Measurements from ENCODE around the gene LRRC4C.
"Not testable (repeated sequence)": the region's sequence is repeated elsewhere in the genome, so short reads cannot be mapped to it uniquely, and the experiment has no call there.

Gene LRRC4C

DNA sequence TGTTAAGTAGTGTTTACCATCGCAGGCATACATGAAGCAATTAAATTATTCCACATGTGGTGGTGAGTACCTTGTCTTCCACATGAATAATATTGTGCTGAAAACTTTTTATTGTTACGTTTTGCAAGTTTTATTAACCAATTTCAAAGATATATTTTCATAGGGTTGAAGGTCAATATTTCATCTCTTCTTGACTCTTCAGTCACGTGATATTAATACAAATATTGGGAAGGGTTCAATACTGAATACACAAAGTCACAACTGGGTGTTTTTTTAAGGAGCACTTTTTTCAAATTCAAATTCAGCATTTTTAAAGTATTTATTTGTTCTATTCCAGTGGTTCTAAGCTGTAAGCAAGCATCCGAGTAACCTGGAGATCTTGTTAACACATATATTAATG lies 348.9 kb downstream of the LRRC4C start:
- no peak for DNase-seq

DNA sequence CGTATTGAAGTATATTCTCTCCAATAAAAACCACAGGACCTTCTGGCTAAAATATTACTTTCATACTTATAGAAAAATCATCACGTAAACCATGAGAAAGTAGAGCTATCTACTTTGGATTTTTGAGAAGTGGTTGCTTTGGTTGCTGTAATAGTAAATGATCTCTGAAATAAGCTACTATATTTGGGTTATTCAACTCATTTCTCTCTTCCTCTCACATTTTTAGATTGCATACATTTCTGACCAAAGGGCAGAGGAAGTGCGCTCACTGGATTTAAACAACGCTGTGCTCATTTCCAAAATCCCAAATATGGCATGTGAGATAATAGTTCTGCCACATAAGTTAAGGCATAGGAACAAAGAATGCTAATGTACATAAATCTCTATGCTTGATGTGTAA lies 357.0 kb downstream of the LRRC4C start:
- DNase-seq, result no peak

DNA sequence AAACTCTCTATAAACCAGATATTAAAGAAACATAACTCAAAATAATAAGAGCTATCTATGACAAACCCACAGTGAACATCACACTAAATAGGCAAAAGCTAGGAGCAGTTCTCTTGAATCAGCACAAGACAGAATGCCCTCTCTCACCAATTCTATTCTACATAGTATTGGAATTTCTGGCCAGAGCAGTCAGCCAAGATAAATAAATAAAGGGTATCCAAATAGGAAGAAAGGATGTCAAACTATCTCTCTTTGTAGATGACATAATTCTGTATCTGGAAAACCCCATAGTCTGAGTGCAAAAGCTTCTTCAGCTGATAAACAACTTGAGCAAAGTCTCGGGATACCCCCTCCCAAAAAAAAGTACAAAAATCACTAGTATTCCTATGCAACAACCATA lies 359.8 kb downstream of the LRRC4C start:
- no peak for DNase-seq

DNA sequence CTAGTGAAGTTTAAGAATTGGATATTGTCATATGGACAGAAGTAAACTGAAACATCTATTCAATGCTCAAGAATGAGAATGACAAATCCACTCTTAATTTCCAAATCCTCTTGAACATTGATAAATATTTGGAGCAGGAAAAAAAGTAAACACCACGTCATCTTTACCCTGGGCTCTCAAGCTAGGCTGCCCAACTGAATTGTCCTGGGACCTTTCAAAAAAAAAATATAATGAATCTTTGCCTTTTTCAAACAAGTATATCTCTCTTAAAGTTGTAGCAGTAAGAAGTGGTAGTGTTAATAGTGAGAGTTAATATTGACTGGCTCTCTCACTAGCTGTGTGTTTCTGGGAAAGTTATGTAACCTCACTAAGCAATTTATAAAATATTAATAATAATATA lies 374.3 kb downstream of the LRRC4C start:
- DNase-seq, result no peak

DNA sequence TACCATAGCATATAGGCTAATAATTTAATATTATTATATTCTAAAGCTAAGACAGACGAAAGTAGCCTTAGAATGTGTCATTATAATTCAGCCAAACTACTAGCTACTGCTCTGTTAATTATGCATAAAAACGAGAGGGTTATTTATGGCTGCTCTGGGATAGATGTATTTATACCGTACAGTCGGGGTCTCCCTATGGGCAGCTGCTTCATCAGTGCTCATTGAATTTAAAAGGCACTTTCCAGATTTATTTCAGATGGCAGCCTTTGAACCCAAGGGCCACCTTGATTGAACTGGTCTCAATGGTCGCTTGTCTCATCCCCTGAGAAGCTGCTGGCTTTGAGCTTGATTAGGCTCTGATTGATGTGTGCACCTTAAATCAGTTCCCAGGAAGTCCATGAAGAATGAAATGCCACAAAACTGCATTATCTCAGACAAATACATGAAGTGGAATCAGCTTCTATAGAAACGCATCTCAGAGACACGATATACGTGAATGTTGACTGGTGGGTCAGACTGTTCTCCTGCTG lies 377.6 kb downstream of the LRRC4C start:
- no peak for DNase-seq

DNA sequence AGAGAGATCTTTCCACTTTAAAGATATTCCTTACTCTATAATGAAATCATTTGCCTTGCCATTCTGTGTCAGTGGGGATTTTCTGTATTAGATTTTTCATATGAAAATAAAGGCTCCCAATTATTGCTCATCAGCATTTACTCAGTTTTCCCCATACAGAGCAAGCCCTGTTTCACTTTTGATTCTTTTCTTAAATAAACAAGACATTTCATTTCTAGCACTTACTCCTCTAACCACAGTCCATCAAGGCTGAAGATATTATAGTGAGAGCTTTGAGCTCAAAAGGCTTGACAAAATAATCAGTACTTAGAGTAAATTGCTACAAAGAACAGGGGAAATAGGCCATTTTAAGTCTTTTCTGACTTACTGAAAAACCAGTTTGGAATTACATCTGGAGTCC lies 385.1 kb downstream of the LRRC4C start:
- no peak for DNase-seq

DNA sequence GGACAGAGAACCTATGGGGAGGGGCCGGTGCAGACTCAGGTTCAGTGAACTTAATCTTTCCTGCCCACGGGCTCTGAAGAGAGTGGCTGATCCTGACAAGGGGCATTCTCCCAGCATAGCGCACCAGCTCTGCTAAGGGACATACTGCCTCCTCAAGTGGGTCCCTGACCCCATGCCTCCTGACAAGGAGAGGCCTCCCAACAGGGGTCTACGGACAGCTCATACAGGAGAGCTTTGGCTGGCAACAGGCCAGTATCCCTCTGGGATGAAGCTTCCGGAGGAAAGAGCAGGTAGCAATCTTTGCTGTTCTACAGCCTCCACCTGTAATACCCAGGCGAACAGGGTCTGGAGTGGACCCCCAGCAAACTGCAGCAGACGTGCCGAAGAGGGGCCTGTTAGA lies 394.0 kb downstream of the LRRC4C start:
- no peak for DNase-seq

DNA sequence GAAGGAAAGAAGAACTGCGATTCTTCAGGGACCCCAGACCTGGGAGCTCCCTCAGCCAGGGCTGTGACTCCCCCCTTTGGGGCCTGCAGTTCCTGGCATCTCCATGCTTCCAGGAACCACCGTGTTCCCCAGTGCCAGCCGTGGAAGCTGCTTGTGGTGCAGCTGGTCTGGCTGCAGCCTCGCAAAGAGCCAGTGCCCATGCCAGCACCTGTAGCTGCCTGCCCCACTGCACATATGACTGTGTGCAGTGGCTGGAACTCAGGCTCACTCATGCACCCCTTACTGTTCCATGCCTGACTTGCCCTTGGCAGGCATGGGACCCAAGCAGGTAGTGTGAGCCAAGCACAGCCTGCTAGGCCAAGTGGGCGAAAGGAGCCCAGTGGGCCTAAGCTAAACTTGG lies 401.3 kb downstream of the LRRC4C start:
- no peak for DNase-seq

DNA sequence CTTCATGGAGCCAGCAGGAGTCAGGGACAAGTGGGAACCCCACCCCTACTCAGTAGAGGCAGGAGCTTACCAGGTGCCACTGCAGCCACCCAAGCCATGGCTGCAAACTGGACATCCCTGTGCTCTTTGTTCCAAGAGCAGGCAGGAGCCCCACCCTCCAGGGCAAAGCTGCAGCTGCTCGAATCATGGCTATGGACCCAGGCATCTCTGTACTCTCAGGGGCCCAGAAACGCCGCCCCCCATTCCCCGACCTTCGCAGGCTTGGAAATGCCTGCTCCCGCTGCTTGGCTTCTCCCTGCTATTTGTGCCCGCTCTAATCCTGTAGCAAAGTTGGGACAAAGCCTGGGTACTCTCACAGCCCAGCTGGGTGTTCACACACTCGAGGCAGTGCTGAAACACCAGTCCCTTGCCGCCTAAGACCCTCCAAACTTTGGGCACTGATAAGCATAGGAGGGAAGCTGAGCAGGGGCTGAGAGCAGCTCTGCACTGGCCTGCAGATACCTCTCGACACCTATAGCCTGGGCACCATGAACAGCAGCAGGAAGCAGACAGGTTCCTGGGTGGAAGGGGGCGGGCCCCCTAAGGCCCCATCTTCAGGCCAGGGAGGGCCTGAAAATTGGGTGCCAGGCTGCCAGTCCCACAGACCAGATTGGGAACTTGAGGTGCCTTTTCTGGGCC lies 402.4 kb downstream of the LRRC4C start:
- no peak for DNase-seq

DNA sequence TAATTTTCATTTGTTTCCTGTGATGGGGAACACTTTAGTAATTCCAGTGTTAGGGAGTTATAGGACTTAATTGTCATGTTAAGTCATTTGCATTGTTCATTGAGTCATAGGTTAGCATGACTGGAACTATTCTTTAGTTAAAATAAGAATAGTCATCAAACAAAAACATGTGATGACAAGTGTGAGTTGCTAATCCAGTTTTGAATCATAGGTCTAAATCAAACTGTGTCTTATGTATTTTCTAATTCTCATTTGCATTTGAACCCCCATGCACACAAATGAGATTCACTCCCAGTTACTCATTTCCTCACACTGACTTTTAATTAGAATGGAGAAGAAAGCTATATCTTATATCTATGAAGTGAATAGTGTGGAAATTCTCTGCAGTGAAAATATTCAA lies 405.6 kb downstream of the LRRC4C start:
- no peak for DNase-seq

DNA sequence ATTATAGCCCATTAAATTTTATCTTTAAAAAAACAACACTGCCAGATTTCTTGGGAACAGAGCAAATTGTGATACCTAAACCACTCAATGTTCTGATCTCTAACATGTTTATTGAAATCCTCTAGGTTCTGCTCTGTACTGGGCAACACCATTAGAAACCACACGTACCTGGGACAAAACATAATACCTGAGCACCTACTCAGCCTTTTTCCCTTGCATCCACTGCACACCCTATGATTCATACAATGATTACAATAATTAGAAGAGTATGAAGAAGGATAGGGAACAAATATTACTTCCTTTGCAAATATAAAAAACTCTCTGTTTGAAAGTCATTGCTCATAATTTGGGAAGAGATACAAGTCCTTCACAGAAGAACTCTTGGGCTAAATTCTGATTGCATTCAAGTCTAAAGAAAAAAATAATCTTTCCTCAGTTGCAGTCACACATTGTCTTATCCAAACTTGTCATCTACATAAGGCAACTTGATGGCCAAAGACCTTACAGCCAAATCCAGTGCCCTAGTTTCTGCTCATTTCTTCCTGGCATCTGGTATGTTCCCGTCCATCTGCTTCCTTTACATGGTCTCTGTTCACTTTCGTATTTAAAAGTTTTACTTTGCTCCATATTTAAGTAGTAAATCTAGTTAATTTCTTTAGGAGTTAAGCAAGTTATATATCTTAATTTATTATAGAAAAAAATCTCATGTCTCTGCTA lies 407.4 kb downstream of the LRRC4C start:
- no peak for DNase-seq

DNA sequence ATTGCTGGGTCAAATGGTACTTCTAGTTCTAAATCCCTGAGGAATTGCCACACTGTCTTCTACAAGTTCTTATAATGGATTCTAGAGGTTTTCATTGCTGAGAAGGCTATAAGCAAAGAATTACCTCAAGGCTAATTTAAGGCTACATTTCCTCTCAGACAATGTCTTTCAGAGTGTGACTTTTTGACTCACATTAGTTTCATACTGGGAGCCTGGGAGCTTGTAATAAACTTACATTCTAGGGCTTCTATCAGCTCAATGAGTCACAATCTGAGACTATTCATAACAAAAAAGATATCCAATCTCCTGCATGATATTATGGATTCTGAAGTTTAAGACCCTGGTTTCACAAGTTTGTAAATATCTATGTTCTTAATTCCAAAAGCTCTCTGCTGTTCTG lies 408.7 kb downstream of the LRRC4C start:
- no peak for DNase-seq

DNA sequence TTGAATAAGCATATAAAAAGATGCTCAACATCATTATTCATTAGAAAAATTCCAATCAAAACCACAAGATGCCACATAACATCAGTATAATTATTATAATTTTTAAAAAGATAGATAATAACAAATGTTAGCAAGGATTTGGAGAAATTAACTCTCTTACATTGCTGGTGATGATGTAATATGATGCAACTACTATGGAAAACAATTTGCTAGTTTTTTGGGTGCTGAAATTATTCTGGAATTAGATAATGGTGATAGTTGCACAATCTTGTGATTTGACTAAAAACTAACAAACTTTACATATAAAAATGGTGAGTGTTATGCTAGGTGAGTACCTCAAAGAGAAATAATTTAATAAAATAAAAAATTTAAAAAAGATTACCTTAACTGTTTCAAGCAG lies 412.2 kb downstream of the LRRC4C start:
- no peak for DNase-seq

DNA sequence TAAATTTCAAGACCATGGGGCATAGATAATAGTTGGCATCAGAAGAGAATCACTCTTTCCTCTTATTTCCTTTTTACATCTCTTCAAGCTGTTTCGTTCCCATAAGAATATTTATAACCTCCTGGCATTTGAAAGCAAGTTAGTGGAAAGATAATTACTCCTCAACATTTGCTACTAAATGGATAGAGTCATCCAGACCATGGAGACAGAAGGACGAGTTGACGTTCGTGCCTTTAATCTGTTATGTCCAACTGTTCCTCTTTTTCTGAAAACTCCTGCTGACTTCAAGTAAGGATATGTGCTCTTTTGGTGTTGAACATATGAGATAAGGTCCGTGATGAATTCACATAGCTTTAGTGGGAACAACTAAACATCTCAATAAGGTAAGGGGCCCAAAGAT lies 414.2 kb downstream of the LRRC4C start:
- DNase-seq, result no peak

DNA sequence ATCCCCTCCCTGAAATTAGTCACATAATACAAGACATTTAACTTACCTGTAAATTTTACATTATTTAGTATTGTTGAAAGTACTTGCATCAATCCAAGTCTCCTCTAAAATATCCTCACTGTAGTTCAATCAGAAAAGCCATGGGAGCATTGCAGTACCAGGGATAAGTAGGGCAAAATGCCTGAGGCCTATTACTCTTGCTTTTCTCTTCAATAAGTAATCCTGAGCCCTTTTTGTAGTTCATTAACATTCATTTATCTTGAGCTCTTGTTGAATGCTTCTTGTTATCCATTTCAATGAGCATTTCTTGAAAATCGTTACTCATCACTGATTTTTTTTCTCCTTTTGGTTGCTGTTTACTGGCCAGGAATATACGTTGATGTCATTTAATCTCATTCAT lies 414.7 kb downstream of the LRRC4C start:
- no peak for DNase-seq

DNA sequence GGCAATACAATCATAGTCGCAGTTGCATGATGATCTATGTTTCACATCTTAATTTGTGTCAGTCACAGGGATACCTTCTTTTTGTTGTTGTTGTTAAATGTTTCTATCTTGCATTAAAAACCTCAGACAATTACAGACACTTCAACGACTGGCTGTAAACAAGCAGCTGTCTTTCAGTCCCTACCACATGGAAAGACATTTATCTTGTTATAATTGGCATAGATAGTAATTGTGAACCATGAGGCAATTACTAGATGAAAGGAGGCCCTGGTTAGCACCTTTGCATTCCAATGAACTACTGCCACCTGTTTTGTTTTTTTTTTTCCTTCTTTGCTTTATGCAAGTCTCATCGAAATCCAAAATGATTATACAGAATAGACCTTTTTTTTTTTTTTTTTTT lies 416.8 kb downstream of the LRRC4C start:
- no peak for DNase-seq

DNA sequence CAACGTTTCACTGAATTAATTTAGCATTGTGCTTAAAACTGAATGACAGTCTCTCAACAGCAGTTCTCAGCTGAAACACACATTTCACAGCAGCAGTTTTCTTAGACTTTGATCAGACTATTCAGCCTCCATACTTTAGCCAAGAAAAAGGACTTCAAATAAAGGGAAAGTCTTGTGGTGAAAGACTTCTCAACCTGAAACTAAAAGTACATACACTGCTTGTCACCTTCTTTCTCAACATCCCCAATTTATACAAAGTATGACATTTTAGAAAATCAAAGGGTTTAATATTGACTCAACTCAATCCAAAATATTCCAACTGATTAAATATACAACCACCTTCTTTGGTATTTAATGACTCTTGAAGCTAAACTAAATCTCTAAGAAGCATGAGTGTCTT lies 419.0 kb downstream of the LRRC4C start:
- DNase-seq, result no peak

DNA sequence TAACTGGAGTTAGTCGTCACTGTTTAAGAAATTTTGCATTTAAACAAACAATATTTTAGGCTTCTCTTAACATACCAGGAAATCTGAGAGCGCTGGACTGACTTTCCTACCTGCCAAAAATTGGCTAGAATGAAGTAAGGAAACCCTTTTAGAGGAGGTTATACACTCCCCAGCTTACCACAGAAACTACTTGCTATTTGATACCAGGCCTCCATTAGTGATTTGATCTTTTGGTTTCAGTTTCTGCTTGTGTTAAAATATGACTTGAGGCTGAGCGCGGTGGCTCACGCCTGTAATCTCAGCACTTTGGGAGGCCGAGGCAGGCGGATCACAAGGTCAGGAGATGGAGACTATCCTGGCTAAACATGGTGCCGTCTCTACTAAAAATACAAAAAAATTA lies 419.9 kb downstream of the LRRC4C start:
- no peak for DNase-seq

DNA sequence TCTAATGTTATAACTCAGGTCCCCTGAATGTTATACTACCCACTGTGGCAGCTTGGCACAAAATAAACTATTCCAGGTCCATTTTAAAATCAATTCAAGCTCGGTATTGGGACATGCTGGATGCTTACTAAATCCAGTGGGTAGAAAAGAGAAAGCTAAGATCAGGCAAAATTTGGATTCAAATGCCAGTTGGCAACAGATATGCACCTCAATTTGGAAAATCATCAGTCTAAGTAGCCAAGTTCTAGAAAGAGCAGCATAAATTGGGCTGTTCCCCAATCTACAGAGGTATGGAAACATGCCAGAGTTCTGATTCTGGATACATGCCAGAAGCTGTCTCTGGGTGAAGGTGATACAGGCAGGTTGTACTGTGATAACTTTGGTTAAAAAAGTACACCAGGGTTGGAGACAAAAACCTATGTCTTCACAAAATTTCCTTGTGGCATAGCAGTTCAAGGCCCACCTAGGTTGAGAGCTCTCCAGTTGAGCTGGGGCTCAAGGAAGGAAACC lies 427.8 kb downstream of the LRRC4C start:
- DNase-seq, result no peak

DNA sequence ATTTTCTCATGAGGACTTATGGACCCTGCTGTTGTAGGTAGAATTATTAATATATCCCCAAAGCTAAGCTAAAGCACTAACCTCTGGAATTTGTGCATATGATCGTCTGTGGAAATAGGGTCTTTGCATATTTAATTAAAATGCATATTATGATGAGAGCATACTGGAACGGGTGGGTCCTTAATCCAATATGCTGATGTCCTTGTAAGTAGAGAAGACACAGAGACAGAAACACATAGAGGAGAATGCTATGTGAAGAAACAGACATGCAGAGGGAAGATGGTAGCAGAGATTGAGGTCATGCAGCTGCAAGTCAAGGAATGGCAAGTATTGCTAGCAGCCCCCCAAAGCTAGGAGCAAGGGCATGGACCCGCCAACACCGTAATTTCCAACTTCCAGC lies 439.2 kb downstream of the LRRC4C start:
- no peak for DNase-seq

DNA sequence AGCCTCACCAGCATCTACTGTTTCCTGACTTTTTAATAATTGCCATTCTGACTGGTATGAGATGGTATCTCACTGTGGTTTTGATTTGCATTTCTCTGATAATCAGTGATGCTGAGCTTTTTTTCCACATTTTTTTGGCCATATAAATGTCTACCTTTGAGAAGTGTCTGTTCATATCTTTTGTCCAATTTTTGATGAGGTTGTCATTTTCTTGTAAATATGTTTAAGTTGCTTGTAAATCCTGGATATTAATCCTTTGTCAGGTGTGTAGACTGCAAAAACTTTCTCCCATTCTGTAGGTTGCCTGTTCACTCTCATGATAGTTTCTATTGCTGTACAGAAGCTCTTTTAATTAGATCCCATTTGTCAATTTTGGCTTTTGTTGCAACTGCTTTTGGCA lies 439.8 kb downstream of the LRRC4C start:
- DNase-seq, result not testable (repeated sequence)

DNA sequence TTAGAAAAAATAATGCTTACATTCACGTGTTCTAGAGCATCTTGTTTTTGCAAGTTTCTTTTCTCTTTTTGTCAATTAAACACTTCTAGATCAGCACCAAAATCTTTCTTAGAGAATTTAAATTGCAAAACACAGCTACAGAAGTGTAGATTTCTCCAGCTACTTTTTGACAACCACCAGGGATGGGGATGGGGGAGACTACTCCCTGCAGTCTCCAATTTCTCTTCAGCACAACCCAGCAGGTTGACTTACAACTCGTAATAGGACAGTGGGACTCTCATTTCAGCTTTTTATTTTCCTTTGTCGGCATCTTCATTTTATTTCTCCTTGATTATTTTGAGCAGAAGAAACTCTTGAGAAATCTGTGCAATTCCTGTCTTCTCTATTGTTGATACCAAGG lies 441.2 kb downstream of the LRRC4C start:
- no peak for DNase-seq

DNA sequence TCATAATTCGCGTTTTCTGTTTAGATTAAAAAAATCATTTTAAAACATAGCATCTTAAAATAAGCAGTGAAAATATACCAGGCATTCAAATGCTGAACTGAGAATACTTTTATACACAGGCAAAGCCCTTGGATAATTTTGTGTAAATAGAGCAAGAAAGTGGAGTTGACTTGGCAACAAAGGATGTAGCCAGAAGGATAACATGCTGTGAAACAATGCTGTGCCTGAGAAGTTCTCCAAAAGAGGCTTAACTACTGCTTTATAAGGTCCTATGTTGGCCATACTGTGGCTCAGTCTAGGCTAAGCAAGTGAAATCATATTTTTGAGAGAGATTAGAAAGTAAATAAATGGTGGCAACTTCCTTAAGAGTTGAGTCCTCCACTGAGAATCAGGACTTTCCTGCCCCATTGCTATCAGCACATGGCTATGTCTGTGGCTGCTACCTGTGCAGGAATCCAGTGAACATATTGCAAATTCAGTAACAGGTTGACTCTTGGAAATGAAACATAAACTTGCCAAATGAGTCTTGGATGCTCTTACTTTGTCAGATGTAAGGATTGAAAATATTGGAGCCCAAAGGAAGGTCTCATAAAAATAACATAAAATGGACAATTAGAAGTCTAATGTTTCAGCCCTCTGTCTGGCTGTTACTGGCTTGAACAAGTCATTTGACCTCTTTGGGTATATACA lies 448.9 kb downstream of the LRRC4C start:
- no peak for DNase-seq

DNA sequence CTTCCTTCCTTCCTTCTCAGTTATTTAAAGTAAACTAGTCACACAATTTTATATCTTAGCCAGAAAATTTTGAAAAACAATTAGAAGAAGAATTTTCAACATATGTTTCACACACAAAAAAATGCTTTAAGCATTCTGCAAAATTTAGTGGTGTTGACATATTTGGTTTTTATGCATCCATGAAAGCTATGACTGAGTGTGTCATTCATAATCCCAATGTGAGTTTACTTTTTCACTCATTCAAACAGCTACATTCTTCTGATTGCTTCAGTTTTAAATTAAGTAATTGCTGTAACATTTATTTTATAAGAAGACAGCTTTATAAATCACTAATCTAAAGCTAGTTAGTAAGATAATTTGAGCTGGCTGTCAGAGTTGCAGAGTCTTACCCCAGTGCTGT lies 453.5 kb downstream of the LRRC4C start:
- no peak for DNase-seq

Data from CD4-positive, alpha-beta T cell treated with Interleukin-15 for 1 hour (primary cell).